BLaER1 treated with 17β-estradiol and CSF1 and Interleukin-3, amounts not matched to agents 10 nM and 100 nM (cell line): ENCODE results near the gene DPP10.

Experiments
- H3K27ac ChIP-seq, 11 experiments: shearing (Covaris generic); formaldehyde crosslinking; 2 replicates each; pipeline ENCODE4 v1.8.1; 2022
- H3K27me3 ChIP-seq, 11 experiments: shearing (Covaris generic); formaldehyde crosslinking; 2 replicates each; pipeline ENCODE4 v1.8.1; 2022
- H3K36me3 ChIP-seq, 11 experiments: shearing (Covaris generic); formaldehyde crosslinking; 2 replicates each; pipeline ENCODE4 v1.8.1; 2022
- H3K4me1 ChIP-seq, 10 experiments: shearing (Covaris generic); formaldehyde crosslinking; 2 replicates each; pipeline ENCODE4 v1.8.1; 2022
- H3K4me2 ChIP-seq, 11 experiments: shearing (Covaris generic); formaldehyde crosslinking; 2 replicates each; pipeline ENCODE4 v1.8.1; 2022
- H3K4me3 ChIP-seq, 10 experiments: shearing (Covaris generic); formaldehyde crosslinking; 2 replicates each; pipeline ENCODE4 v1.8.1; 2022
- H3K9ac ChIP-seq, 11 experiments: shearing (Covaris generic); formaldehyde crosslinking; 2 replicates each; pipeline ENCODE4 v1.8.1; 2022
- H3K9me3 ChIP-seq, 11 experiments: shearing (Covaris generic); formaldehyde crosslinking; replicated peaks in 1 of 11; 2 replicates each; pipeline ENCODE4 v1.8.1; 2022
- H4K20me1 ChIP-seq, 11 experiments: shearing (Covaris generic); formaldehyde crosslinking; 2 replicates each; pipeline ENCODE4 v1.8.1; 2022
- Cebpa-rat ChIP-seq, 11 experiments: shearing (Covaris generic); IDR thresholded peaks; 2 replicates each; pipeline ENCODE4 v1.8.1; 2022

Gene DPP10

GRCh38 chr2:114787486-114787885 is 345.0 kb downstream of the DPP10 start:
- Histone ChIP-seq H3K4me2 (no peak overlapping the region), H3K4me3 (no peak overlapping the region), H3K27me3 (no peaks in the 10 kb centered on the region), H3K9ac (no peak overlapping the region), H3K9me3 (no peaks in the 10 kb centered on the region), H3K36me3 (no peaks in the 10 kb centered on the region), H3K4me1 (peaks cover 8 to 23% (median 15%) of the 10 kb centered on the region in 10 experiments), H3K27ac (no peak overlapping the region), H4K20me1 (no peaks in the 10 kb centered on the region)
- no peak for TF ChIP-seq Cebpa-rat (IDR thresholded peaks at IDR 0.05)

- no peak overlapping the region for H3K27ac ChIP-seq
- H3K4me3 ChIP-seq, result no peak overlapping the region
- no peaks in the 10 kb centered on the region for H3K36me3 ChIP-seq
- no peak overlapping the region for H3K9ac ChIP-seq
- no peaks in the 10 kb centered on the region for H3K9me3 ChIP-seq
- no peaks in the 10 kb centered on the region for H4K20me1 ChIP-seq
- peak overlapping the region in 2 of 11 experiments; percentile 10 to 29; a peak in 2 of 22 replicates for H3K4me2 ChIP-seq
- no peaks in the 10 kb centered on the region for H3K27me3 ChIP-seq
- no peak for TF ChIP-seq Cebpa-rat (IDR thresholded peaks at IDR 0.05)
- H3K4me1 ChIP-seq, result peaks cover 4 to 13% (median 8%) of the 10 kb centered on the region in 10 experiments
Measured at GRCh38 chr2:114789989-114790388, 347.5 kb downstream of the DPP10 start.

- Histone ChIP-seq H3K4me1 (peaks cover 0 to 16% (median 0%) of the 10 kb centered on the region in 10 experiments; a peak in 4 of 20 replicates), H3K27me3 (no peaks in the 10 kb centered on the region), H3K9ac (no peak overlapping the region), H3K36me3 (no peaks in the 10 kb centered on the region), H3K4me2 (peak overlapping the region in 2 of 11 experiments; percentile 60 to 70; a peak in 2 of 22 replicates), H3K4me3 (no peak overlapping the region), H3K9me3 (no peaks in the 10 kb centered on the region), H3K27ac (no peak overlapping the region), H4K20me1 (no peaks in the 10 kb centered on the region)
- no peak for TF ChIP-seq Cebpa-rat (IDR thresholded peaks at IDR 0.05)
Measured at GRCh38 chr2:114797540-114797939, 355.1 kb downstream of the DPP10 start.

- no peaks in the 10 kb centered on the region for H3K9me3 ChIP-seq
- H3K4me2 ChIP-seq, result no peak overlapping the region
- peaks cover 0 to 16% (median 0%) of the 10 kb centered on the region in 10 experiments; a peak in 4 of 20 replicates for H3K4me1 ChIP-seq
- H3K4me3 ChIP-seq, result no peak overlapping the region
- no peaks in the 10 kb centered on the region for H4K20me1 ChIP-seq
- no peaks in the 10 kb centered on the region for H3K36me3 ChIP-seq
- TF ChIP-seq Cebpa-rat (IDR thresholded peaks at IDR 0.05), result no peak
- H3K27ac ChIP-seq, result no peak overlapping the region
- H3K9ac ChIP-seq, result no peak overlapping the region
- no peaks in the 10 kb centered on the region for H3K27me3 ChIP-seq
Measured at GRCh38 chr2:114797942-114798341, 355.5 kb downstream of the DPP10 start.

- Histone ChIP-seq H3K4me1 (peaks cover 0 to 16% (median 0%) of the 10 kb centered on the region in 10 experiments; a peak in 4 of 20 replicates), H3K27ac (no peak overlapping the region), H3K27me3 (no peaks in the 10 kb centered on the region), H3K9ac (no peak overlapping the region), H4K20me1 (no peaks in the 10 kb centered on the region), H3K36me3 (no peaks in the 10 kb centered on the region), H3K9me3 (no peaks in the 10 kb centered on the region), H3K4me2 (no peak overlapping the region), H3K4me3 (no peak overlapping the region)
- TF ChIP-seq Cebpa-rat (IDR thresholded peaks at IDR 0.05), result no peak
Measured at GRCh38 chr2:114800371-114800770, 357.9 kb downstream of the DPP10 start.

- no peak for TF ChIP-seq Cebpa-rat (IDR thresholded peaks at IDR 0.05)
- H3K4me3 ChIP-seq, result no peak overlapping the region
Measured at GRCh38 chr2:114805195-114805594, 362.8 kb downstream of the DPP10 start.

GRCh38 chr2:114810092-114810491 is 367.7 kb downstream of the DPP10 start:
- TF ChIP-seq Cebpa-rat (IDR thresholded peaks at IDR 0.05), result no peak
- Histone ChIP-seq H3K4me3 (no peak overlapping the region), H3K9me3 (no peaks in the 10 kb centered on the region)

More at GRCh38 chr2:114805195-114805594, 362.8 kb downstream of the DPP10 start:
- no peaks in the 10 kb centered on the region for H3K9me3 ChIP-seq
- no peak overlapping the region for H3K9ac ChIP-seq
- no peaks in the 10 kb centered on the region for H3K27me3 ChIP-seq
- no peaks in the 10 kb centered on the region for H3K36me3 ChIP-seq
- no peak overlapping the region for H3K4me2 ChIP-seq
- no peak overlapping the region for H3K27ac ChIP-seq
- no peaks in the 10 kb centered on the region for H3K4me1 ChIP-seq
- no peaks in the 10 kb centered on the region for H4K20me1 ChIP-seq

GRCh38 chr2:114812261-114812660 is 369.8 kb downstream of the DPP10 start:
- H4K20me1 ChIP-seq, result no peaks in the 10 kb centered on the region
- no peaks in the 10 kb centered on the region for H3K9me3 ChIP-seq
- TF ChIP-seq Cebpa-rat (IDR thresholded peaks at IDR 0.05), result no peak
- no peaks in the 10 kb centered on the region for H3K4me1 ChIP-seq
- no peak overlapping the region for H3K27ac ChIP-seq
- no peak overlapping the region for H3K9ac ChIP-seq
- no peak overlapping the region for H3K4me2 ChIP-seq
- H3K27me3 ChIP-seq, result no peaks in the 10 kb centered on the region
- H3K4me3 ChIP-seq, result no peak overlapping the region
- no peaks in the 10 kb centered on the region for H3K36me3 ChIP-seq

More at GRCh38 chr2:114810092-114810491, 367.7 kb downstream of the DPP10 start:
- no peak overlapping the region for H3K4me2 ChIP-seq
- no peak overlapping the region for H3K9ac ChIP-seq
- no peaks in the 10 kb centered on the region for H4K20me1 ChIP-seq
- no peaks in the 10 kb centered on the region for H3K36me3 ChIP-seq
- no peak overlapping the region for H3K27ac ChIP-seq
- no peaks in the 10 kb centered on the region for H3K4me1 ChIP-seq
- no peaks in the 10 kb centered on the region for H3K27me3 ChIP-seq

GRCh38 chr2:114814355-114814754 is 371.9 kb downstream of the DPP10 start:
- no peaks in the 10 kb centered on the region for H3K9me3 ChIP-seq
- H3K27me3 ChIP-seq, result no peaks in the 10 kb centered on the region
- H3K9ac ChIP-seq, result no peak overlapping the region
- no peak overlapping the region for H3K4me3 ChIP-seq
- no peaks in the 10 kb centered on the region for H4K20me1 ChIP-seq
- H3K36me3 ChIP-seq, result no peaks in the 10 kb centered on the region
- TF ChIP-seq Cebpa-rat (IDR thresholded peaks at IDR 0.05), result no peak
- H3K27ac ChIP-seq, result no peak overlapping the region
- no peaks in the 10 kb centered on the region for H3K4me1 ChIP-seq
- no peak overlapping the region for H3K4me2 ChIP-seq

GRCh38 chr2:114821055-114821454 is 378.6 kb downstream of the DPP10 start:
- peak overlapping the region in 2 of 11 experiments; percentile 12 to 39; a peak in 2 of 22 replicates for H3K4me2 ChIP-seq
- H3K36me3 ChIP-seq, result no peaks in the 10 kb centered on the region
- peaks cover 0 to 10% (median 0%) of the 10 kb centered on the region in 10 experiments; a peak in 3 of 20 replicates for H3K4me1 ChIP-seq
- no peaks in the 10 kb centered on the region for H4K20me1 ChIP-seq
- no peaks in the 10 kb centered on the region for H3K27me3 ChIP-seq
- H3K27ac ChIP-seq, result no peak overlapping the region
- H3K9ac ChIP-seq, result no peak overlapping the region
- no peaks in the 10 kb centered on the region for H3K9me3 ChIP-seq
- TF ChIP-seq Cebpa-rat (IDR thresholded peaks at IDR 0.05), result no peak
- H3K4me3 ChIP-seq, result no peak overlapping the region
